Stomach (tissue), 4 donors: ENCODE data around the gene COQ10A.

ENCODE experiments used
- CTCF ChIP-seq, 7 experiments: fragments of 450-650 bp in 4 of 7; fragments of 200-600 bp in 3 of 7; sonication (generic) in 3 of 7; IDR thresholded peaks; one replicate each; pipeline ENCODE4 v1.5.1; 2016 to 2019; ENCODE audit warnings: antibody characterized with exemption in 7 of 7, control low read depth in 2 of 7, mild to moderate bottlenecking in 1 of 7
- POLR2A ChIP-seq, 4 donors: fragments of 450-650 bp; IDR thresholded peaks; one replicate each; pipeline ENCODE4 v1.6.1; 2016; ENCODE audit warnings: antibody characterized with exemption in 4 of 4, control low read depth in 2 of 4, mild to moderate bottlenecking in 1 of 4, moderate library complexity in 1 of 4
- POLR2AphosphoS5 ChIP-seq, 3 donors: sonication (generic); formaldehyde crosslinking; IDR thresholded peaks; one replicate each; pipeline ENCODE4 v1.6.1; 2016; ENCODE audit warnings: antibody characterized with exemption in 3 of 3

GRCh38 chr12:56241424-56242303 lies 25.1 kb upstream of the COQ10A start:
- TF ChIP-seq CTCF (IDR thresholded peaks at IDR 0.05) (no peak), POLR2A (IDR thresholded peaks at IDR 0.05) (no peak), POLR2AphosphoS5 (IDR thresholded peaks at IDR 0.05) (no peak)
